ENCODE measurements around the gene RFX2. TPM values are rescaled to one million over a fixed set of nuclear protein-coding genes. Genes with fewer than 3 reads are reported as not detected.
"Not testable (repeated sequence)": the region's sequence is repeated elsewhere in the genome, so short reads cannot be mapped to it uniquely, and the experiment has no call there.

The RFX2 gene
- total RNA-seq, 1 donor, result 10.7 TPM

DNA sequence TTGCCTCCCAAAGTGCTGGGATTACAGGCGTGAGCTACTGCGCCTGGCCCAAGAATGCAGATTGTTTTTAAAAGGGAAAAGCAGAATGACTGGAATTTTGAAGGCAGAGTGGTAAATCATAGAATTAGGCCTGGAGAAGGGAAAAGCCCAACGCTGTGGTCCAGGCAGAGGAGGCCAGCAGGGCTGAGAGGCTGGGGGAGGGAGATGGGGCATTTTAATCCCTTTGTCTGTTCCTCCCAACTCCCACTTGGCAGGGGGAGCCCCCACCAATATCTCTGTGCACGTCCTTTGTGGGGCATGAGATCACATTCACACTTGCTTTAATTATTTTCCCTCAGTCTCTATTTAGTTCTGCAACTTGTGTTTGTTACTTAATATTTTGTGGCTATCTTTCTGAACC lies 77.9 kb downstream of the RFX2 start:
- TF ChIP-seq, protein P1, sequence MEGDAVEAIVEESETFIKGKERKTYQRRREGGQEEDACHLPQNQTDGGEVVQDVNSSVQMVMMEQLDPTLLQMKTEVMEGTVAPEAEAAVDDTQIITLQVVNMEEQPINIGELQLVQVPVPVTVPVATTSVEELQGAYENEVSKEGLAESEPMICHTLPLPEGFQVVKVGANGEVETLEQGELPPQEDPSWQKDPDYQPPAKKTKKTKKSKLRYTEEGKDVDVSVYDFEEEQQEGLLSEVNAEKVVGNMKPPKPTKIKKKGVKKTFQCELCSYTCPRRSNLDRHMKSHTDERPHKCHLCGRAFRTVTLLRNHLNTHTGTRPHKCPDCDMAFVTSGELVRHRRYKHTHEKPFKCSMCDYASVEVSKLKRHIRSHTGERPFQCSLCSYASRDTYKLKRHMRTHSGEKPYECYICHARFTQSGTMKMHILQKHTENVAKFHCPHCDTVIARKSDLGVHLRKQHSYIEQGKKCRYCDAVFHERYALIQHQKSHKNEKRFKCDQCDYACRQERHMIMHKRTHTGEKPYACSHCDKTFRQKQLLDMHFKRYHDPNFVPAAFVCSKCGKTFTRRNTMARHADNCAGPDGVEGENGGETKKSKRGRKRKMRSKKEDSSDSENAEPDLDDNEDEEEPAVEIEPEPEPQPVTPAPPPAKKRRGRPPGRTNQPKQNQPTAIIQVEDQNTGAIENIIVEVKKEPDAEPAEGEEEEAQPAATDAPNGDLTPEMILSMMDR (IDR thresholded peaks at IDR 0.05; ENCODE audit: insufficient read depth, low read length), result no peak
- DNase-seq (ENCODE audit: low read depth), result no peak
- H3K4me3 ChIP-seq (ENCODE audit: low read depth, low read length), result no peak overlapping the region

- peak; percentile 75 for DNase-seq (ENCODE audit: low read depth)
- TF ChIP-seq, protein P1 (IDR thresholded peaks at IDR 0.05; ENCODE audit: insufficient read depth, low read length), result no peak
- no peak overlapping the region for H3K4me3 ChIP-seq (ENCODE audit: low read depth, low read length)
These were observed 80.1 kb downstream of the RFX2 start for GRCh38 chr19:6030214-6030507.

GRCh38 chr19:6026390-6027227 lies 83.7 kb downstream of the RFX2 start:
- DNase-seq (ENCODE audit: low read depth), result no peak
- no peak overlapping the region for H3K4me3 ChIP-seq (ENCODE audit: low read depth, low read length)
- TF ChIP-seq, protein P1 (IDR thresholded peaks at IDR 0.05; ENCODE audit: insufficient read depth, low read length), result no peak

- DNase-seq (ENCODE audit: low read depth); H3K4me3 ChIP-seq (ENCODE audit: low read depth, low read length): not testable (repeated sequence)
These were observed 85.5 kb downstream of the RFX2 start for GRCh38 chr19:6024756-6025155.

GRCh38 chr19:6023936-6024335 lies 86.4 kb downstream of the RFX2 start:
- DNase-seq (ENCODE audit: low read depth), result no peak
- TF ChIP-seq, protein P1 (IDR thresholded peaks at IDR 0.05; ENCODE audit: insufficient read depth, low read length), result no peak
- H3K4me3 ChIP-seq (ENCODE audit: low read depth, low read length), result no peak overlapping the region

DNA sequence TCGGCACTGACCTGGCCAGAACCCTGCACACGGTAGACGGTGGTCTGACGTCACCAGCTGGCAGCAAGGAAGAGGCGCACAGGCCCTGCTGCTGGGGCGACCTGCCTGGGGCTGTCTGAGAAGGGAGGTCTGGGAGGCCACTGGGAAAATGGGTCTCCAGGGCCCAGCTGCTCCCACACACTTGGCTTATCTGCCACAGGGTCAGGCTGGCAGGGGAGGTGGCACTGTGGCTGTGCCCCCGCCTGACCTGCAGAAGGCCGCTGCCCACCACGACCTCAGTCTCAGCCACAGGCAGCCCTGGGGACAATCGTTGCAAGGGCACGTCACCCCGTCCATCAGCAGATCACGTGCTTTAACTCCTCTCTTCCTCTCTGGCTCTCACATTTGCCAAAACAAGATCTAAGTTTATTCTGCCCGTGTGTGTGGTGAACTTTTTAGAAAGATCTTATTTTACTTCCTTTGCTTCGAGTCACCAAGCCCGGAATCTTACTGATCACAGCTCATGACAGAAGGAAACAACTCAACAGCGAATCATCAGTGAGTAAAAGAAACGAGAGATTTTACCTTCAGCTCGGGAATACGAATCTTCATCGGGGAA lies 87.1 kb downstream of the RFX2 start:
- TF ChIP-seq, protein P1 (IDR thresholded peaks at IDR 0.05; ENCODE audit: insufficient read depth, low read length), result no peak
- no peak overlapping the region for H3K4me3 ChIP-seq (ENCODE audit: low read depth, low read length)
- peak; percentile 54 for DNase-seq (ENCODE audit: low read depth)

DNA sequence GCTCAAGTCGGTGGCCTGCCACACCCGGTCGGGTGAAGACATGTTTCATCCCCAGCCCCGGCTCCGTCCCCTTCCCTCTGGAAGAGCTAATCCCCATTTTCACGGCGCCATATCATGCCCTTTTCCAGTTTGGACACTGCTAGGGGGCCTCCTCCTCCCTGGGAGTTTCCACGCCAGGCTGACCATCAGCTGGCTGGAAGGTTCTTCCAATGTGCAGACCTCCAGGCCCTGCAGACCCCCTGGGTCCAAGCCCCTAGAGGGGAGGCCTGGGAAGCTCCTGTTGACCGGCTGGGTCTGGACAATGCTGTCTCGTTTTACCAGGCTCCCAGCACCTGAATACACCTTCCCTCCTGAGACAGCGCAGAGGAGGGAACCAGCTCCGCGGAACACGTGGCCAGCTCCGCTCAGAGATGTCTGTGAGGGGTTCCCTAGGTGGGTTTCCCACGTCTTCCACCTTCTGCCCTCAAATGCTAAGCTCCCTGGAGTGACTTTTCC lies 87.7 kb downstream of the RFX2 start:
- no peak for DNase-seq (ENCODE audit: low read depth)
- H3K4me3 ChIP-seq (ENCODE audit: low read depth, low read length), result no peak overlapping the region
- TF ChIP-seq, protein P1 (IDR thresholded peaks at IDR 0.05; ENCODE audit: insufficient read depth, low read length), result no peak

Data from fibroblast of the aortic adventitia (primary cell).